ENCODE results near the gene COL9A1. TPM values are rescaled to one million over a fixed set of nuclear protein-coding genes. Genes with fewer than 3 reads are reported as not detected.

COL9A1 gene
- total and polyA plus RNA-seq, 2 of the 8 experiments (the other 6 are each of a cell fraction or from before 2014, with no cell fraction given), result 7.9 to 18.1 TPM

GRCh38 chr6:70345619-70346018 is 42.7 kb upstream of the COL9A1 start (continued):
- TF ChIP-seq CHD7 (IDR thresholded peaks at IDR 0.05; ENCODE audit: insufficient replicate concordance, low read length), result no peak
